ENCODE results near the gene AVEN. TPM values are rescaled to one million over a fixed set of nuclear protein-coding genes. Genes with fewer than 3 reads are reported as not detected.

The AVEN gene
- total RNA-seq, 1 donor from 2014 or later, result 51.3 TPM

- DNase-seq (ENCODE audit: low read depth), result no peak
- Histone ChIP-seq H3K27me3 (ENCODE audit: control insufficient read depth, insufficient read depth, low read length) (no peaks in the 10 kb centered on the region), H3K36me3 (ENCODE audit: control insufficient read depth, insufficient read depth, low read length) (no peaks in the 10 kb centered on the region), H3K4me3 (ENCODE audit: low read depth, low read length) (no peak overlapping the region)
- no peak for FAIRE-seq
- TF ChIP-seq, protein P1, sequence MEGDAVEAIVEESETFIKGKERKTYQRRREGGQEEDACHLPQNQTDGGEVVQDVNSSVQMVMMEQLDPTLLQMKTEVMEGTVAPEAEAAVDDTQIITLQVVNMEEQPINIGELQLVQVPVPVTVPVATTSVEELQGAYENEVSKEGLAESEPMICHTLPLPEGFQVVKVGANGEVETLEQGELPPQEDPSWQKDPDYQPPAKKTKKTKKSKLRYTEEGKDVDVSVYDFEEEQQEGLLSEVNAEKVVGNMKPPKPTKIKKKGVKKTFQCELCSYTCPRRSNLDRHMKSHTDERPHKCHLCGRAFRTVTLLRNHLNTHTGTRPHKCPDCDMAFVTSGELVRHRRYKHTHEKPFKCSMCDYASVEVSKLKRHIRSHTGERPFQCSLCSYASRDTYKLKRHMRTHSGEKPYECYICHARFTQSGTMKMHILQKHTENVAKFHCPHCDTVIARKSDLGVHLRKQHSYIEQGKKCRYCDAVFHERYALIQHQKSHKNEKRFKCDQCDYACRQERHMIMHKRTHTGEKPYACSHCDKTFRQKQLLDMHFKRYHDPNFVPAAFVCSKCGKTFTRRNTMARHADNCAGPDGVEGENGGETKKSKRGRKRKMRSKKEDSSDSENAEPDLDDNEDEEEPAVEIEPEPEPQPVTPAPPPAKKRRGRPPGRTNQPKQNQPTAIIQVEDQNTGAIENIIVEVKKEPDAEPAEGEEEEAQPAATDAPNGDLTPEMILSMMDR (IDR thresholded peaks at IDR 0.05; ENCODE audit: insufficient read depth, low read length, severe bottlenecking), result no peak
Measured at GRCh38 chr15:34047893-34048775, 9.1 kb upstream of the AVEN start.

GRCh38 chr15:34046471-34047145 is 7.6 kb upstream of the AVEN start:
- TF ChIP-seq, protein P1 (IDR thresholded peaks at IDR 0.05; ENCODE audit: insufficient read depth, low read length, severe bottlenecking), result no peak
- Histone ChIP-seq H3K36me3 (ENCODE audit: control insufficient read depth, insufficient read depth, low read length) (no peaks in the 10 kb centered on the region), H3K27me3 (ENCODE audit: control insufficient read depth, insufficient read depth, low read length) (no peaks in the 10 kb centered on the region), H3K4me3 (ENCODE audit: low read depth, low read length) (no peak overlapping the region)
- FAIRE-seq, result no peak
- no peak for DNase-seq (ENCODE audit: low read depth)

- DNase-seq (ENCODE audit: low read depth), result no peak
- H3K36me3 ChIP-seq (ENCODE audit: control insufficient read depth, insufficient read depth, low read length), result no peaks in the 10 kb centered on the region
- no peaks in the 10 kb centered on the region for H3K27me3 ChIP-seq (ENCODE audit: control insufficient read depth, insufficient read depth, low read length)
- no peak overlapping the region for H3K4me3 ChIP-seq (ENCODE audit: low read depth, low read length)
- TF ChIP-seq, protein P1 (IDR thresholded peaks at IDR 0.05; ENCODE audit: insufficient read depth, low read length, severe bottlenecking), result no peak
- no peak for FAIRE-seq
Measured at GRCh38 chr15:34043813-34044212, 4.8 kb upstream of the AVEN start.

GRCh38 chr15:34043391-34043790 is 4.4 kb upstream of the AVEN start:
- DNase-seq (ENCODE audit: low read depth) (no peak), FAIRE-seq (no peak)
- no peak overlapping the region for H3K4me3 ChIP-seq (ENCODE audit: low read depth, low read length)
- TF ChIP-seq, protein P1 (IDR thresholded peaks at IDR 0.05; ENCODE audit: insufficient read depth, low read length, severe bottlenecking), result no peak
- no peaks in the 10 kb centered on the region for H3K27me3 ChIP-seq (ENCODE audit: control insufficient read depth, insufficient read depth, low read length)
- H3K36me3 ChIP-seq (ENCODE audit: control insufficient read depth, insufficient read depth, low read length), result no peaks in the 10 kb centered on the region

DNA sequence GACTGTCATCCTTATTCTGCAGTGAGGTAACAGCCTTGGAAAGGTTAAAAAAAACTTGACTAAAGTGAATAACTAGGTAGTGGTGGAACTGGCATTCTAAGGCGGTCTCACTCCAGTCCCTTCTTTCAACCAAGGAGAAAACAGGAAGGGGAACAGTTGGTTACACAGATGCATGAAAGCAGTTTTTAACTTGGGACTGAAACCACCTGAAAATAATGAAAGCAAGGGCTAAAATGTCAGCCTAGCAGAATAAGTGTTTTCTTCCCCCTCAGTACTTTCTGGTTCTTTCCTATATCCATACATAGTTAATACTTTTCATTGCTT is 748 bp upstream of the AVEN start:
- Histone ChIP-seq H3K4me3 (ENCODE audit: low read depth, low read length) (no peak overlapping the region), H3K36me3 (ENCODE audit: control insufficient read depth, insufficient read depth, low read length) (no peaks in the 10 kb centered on the region), H3K27me3 (ENCODE audit: control insufficient read depth, insufficient read depth, low read length) (no peaks in the 10 kb centered on the region)
- FAIRE-seq (no peak), DNase-seq (ENCODE audit: low read depth) (no peak)
- TF ChIP-seq, protein P1 (IDR thresholded peaks at IDR 0.05; ENCODE audit: insufficient read depth, low read length, severe bottlenecking), result no peak

Measured in bronchial epithelial cell (primary cell).